NCI-H2107 treated with DMSO at 0.1 percent for 48 hours (cell line): Measurements from ENCODE around the gene INPP5A.
A peak's percentile ranks its signal among the peaks of the same experiment; 100 is the strongest.
"Not testable (repeated sequence)": the region's sequence is repeated elsewhere in the genome, so short reads cannot be mapped to it uniquely, and the experiment has no call there.

Experiments used
- DNase-seq: peaks from one replicate; lab custom pipeline; 2025; ENCODE audit not compliant: unreplicated experiment; lab: John Stamatoyannopoulos, UW

INPP5A gene

DNA sequence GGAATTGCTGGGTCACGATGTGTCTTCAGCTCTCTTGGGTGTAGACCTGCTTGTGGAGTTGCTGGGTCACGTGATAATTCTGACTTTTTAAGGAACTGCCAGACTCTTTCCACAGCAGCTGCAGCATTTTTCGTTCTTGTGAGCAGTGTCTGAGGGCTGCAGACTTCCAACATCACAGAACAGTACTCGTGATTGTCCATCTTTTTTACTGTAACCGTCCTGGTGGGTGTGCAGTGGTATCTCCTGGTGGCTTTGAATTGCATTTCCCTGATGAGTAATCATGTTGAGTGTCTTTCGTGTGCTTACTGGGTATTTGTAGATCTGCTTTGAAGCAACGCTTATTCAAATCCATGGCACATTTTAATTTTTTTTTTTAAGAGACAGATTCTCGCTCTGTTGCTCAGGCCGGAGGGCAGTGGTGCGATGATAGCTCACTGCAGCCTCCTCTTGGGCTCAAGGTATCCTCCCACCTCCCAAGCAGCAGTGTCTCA, 22.7 kb downstream of the INPP5A start:
- DNase-seq: no peak

DNA sequence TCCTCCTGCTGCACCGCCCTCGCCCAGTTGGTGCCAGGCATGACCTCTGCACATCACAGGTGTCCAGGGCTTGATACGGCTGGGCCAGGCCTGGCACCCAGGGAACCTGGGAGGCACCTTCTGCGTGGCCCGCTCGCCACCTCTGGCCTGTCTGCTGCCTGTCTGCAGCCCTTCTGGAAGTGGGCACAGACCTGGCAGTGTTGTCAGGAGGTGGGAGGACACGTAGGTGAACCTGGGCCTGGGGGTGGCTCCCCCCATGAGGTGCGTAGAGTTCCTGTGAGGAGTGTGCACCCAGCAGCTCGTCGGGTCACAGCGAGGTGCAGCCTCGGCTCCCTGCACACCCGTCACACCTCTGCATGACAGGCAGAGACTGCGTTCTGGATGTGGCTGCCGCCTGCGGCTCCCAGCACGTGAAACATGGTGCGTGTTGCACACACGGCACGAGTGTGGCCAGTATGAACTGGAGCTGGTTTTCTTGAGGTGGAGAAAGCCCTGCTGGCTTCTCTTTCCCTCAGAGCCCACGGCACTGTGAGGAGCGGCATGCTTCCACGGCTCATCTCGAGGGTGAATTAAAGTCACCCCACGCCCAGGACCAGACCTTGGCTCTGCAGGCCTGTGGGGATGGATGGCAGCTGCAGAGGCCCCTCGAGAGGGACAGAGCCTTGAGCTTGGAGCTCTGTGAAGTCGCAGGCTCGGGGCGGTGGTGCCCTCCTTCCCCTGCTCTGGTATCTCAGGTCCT, 24.8 kb downstream of the INPP5A start:
- DNase-seq: no peak

DNA sequence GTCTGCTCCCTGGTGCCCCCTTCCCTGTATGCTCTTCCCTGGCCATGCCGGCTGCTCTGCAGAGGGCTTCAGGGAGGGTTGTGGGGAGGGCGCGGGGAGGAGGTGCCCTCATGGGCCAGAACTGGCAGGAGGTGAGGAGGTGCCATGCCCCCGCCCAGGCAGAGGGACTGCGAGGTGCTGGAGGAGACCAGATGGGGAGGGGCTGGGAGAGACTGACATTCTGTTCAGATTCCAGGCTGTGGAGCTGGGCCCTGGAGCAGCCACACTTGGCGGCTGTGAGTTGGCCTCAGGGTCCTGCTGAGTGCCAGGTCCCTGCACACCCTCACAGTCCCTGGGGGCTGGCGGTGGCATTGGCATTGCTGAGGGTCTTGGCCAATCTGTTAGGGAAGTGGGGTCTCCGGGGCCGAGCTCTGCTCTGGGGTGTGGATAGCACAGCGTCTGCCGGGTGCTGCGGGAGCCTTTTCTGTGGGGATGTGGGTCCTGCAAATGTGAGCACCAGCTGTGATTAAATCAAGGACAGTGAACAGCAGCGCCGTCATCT, 25.4 kb downstream of the INPP5A start:
- no peak for DNase-seq

DNA sequence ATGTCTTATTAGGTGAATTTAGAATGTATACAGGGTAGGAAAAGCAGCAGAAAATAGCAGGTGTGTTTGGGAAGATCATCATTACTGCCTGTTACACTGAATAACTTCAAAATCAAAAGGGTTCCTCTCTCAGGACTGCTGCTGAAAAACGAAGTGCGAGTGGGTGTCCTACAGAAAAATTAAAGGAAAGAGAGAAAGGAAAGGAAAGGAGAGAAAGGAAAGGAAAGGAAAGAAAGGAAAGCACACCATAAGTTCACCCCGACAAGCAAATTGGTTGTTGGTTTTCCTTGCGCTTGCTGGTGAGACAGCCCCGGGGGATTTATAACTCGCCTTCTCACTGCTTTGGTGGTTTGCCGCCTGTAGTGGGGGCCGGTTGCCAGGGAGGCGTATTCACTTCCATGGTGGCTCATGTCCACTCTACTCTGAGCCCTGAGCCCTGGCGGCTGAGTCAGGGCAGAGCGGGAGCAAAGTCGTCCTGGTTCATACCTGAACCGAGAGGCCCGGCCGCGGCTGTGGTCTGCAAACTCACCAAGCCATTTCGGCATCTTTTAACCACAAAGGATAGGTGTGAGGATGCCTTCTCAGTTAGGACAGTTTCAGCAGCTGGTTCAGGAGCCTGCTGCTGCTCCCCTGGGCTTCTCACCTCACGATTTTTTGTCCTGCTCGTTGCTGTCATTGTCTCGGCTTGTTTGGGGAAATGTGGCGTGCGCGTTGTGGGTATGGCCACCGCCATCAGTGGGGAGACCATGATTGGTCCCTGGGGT, 26.1 kb downstream of the INPP5A start:
- DNase-seq: no peak

DNA sequence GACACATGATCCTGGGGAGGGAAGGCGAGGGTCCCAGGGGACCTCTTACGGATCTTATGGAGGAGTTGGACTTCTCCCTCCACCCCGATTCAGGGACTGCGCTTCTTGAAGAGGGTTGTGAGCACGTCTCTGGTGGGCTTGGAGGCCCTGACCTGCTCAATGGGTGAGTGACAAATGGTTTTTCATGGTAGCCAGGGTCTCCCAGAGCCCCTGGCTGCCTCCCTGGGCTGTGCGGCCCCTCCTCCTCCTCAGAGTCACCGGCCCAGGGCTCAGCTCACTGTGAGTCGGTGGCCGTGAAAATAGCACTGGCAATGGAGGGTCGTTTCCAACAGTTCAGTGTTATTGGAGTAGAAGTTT, 26.6 kb downstream of the INPP5A start:
- DNase-seq: no peak

DNA sequence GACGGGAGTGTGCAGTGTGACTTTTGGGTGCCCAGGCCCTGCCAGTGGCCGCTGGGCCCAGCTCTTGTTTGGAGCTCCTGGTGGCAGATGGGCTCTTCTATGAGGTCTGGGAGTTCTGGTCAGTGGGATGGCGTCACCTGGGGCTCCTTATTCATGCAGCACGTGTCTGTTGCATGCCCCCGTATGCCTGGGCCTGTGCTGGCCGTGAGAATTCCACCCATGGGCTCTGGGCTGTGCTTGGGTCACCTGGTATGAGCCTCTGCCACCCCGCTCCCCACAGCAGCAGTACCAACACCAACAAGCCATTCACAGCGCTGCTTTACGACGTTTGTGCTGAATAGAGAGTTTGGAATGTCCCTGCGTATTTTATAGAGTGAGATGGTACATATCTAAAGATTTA, 27.1 kb downstream of the INPP5A start:
- DNase-seq: no peak

DNA sequence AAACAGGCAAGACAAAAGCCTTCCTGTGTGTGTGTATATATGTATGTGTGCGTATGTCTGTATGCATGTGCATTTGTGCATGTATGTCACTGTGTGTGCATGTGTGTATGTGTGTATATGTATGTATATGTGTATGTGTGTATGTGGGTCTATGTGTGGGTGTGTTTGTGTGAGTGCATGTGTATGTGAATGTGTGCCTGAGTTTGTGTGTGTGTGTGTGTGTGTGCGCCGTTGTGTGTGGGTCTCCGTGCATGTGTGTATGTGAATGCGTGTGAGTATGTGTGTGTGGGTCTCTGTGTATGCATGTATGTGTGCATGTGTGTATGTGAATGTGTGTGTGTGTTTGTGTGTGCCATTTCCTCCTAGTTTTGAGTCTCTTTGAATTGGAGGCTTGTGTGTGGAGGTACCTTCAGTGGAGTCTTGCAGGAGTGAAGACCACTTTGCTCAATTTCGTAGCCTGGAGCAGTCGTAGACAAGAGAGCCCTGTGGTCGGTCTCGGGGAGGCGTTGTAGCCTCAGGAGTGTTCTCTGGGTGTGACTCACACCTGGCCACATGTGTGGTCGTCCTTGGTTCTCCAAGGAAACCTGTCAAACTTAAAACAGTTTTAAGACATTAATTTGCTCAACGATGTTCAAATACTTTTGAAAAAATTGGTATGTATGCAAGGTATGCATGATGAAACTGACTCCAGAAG, 28.1 kb downstream of the INPP5A start:
- DNase-seq: no peak

DNA sequence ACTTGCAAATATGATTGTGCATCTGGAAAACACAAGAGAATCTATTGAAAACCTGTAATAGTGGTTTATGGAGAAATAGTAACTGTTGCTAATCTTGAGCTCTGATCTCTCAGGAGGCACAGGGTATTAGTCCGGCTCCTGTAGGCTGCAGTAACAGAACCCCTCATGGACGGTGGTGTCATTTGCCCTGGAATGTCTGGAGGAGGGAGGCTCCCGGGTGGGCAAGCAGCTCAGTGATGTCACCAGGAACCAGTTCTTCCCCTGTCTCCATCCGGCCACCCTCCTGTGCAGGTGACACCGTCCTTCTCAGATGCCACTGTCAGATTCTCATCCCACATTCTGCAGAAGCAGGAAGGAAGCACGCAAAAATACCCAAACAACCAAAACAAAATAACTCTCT, 29.3 kb downstream of the INPP5A start:
- DNase-seq: no peak

DNA sequence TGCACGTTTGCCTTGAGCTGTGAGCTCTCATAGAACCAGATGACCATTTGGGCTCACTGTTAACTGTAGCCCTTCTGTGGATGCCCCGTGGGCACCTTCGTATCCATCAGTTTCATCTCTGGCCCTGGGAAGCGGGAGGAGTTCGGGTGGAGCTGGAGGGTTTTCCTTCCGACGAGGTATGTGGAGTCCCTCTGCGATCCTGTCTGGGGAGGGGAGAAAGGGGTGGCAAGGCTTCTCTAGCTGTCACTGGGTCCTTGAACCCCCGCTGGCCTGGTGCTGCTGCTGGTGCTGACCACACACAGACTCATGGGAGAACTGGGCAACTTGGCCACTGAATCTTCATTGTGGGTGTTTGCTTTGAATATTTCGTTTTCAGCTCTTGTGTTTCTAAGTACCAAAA, 32.7 kb downstream of the INPP5A start:
- no peak for DNase-seq

DNA sequence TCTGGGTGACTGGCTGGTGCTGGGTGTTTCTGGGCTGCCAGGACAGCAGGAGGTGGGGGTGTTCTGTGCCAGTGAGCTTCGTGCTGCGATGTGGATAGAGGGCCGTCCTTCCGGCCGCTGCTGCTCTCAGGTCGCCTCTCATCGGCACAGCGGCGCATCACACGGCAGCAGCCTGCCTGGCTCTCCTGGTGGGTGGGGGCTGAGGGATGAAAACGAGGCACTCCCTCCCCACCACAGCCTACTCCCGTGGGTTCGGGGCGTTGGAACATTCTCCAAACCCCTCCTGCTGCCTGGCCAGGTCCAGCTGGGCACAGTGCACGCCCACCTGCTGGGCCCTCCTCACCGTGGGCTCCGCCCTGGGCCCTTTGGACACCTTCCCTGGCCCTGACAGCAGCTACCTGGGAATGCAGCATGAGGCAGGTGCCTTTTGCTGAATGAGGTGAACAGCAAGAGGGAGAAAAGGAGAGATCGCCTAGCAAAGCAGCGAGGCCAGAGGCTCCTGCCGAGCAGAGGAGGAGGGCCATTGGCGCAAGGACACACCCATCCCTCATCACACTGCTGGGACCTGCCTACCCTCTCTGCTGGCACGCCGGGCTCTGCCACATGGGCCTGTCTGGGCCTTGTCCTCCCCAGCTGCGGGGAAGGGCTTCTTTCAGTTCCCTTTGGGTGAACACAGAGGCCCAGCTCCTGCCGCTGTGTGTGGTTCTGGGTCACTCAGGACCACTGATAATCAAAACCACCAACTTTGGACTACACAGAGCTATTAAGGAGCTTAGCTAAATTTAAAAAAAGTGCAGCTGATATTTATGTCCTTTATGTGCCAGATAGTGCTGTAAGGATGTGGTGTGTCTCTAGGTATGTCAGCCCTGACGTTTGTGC, 33.4 kb downstream of the INPP5A start:
- peak; percentile 22 for DNase-seq

DNA sequence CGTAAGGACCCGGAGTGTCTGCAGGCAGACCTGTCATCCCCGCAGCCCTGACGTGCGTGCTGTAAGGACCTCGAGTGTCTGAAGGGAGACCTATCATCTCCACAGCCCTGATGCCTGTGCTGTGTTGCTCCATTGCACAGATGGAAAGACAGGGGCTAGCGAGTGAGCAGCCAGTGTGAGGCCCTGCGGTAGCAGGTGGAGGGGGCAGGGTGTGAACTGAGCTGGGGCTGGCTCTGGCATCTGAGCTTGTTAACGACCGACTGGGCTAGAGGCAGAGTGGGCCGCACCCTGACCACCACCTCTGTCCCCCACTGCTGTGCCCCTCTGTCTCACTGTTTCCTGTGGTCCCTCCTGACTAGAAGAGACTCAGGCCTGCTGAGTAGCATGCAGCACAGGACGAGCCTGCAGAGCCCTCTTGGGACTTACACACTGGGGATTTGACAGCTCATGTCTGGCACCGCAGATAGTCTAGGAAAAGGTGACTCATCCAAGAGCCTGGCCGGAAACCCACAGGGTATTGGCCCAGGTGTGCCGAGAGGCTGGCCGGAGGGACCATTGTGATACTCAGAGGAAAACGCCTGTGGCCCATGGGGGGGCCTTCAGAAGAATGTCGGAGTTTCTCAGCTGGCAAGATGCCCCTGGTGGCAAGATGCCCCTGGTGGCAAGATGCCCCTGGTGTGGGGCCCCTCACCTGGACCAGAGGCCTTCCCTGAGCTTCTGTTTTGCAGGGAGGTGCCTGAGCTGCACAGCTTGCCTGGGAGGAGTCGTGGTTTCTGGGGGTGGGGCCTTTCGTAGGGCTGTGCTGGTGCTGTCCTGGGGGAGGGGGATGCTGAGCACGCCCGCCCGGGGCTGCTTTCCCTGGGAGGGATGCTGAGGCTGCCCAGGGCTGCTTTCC, 34.3 kb downstream of the INPP5A start:
- peak; percentile 0 for DNase-seq

DNA sequence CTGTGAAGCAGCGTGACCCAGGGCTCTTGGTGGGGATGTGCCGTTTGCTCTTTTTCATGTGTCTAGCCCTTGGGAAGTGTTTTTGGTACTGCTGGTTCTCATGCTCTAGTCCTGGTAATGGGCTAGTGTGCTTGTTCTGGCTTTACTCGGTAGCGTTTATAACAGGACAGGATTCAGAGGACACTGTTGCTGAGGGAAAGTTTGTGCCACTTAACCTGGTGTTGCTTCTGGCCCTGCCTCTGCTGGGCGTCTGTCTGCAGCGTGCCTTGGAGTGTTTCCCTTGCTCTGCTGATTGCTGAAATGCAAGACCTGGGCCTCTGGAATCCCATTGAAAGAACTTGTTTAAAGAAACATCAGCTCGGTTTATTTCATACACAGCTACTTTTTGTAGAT, 35.0 kb downstream of the INPP5A start:
- DNase-seq: no peak

DNA sequence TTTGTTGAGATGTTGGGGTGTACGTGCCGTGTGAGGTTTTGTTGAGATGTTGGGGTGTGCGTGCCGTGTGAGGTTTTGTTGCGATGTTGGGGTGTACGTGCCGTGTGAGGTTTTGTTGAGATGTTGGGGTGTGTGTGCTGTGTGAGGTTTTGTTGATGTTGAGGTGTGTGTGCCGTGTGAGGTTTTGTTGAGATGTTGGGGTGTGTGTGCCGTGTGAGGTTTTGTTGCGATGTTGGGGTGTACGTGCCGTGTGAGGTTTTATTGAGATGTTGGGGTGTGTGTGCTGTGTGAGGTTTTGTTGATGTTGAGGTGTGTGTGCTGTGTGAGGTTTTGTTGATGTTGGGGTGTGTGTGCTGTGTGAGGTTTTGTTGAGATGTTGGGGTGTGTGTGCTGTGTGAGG, 35.4 kb downstream of the INPP5A start:
- DNase-seq: not testable (repeated sequence)

DNA sequence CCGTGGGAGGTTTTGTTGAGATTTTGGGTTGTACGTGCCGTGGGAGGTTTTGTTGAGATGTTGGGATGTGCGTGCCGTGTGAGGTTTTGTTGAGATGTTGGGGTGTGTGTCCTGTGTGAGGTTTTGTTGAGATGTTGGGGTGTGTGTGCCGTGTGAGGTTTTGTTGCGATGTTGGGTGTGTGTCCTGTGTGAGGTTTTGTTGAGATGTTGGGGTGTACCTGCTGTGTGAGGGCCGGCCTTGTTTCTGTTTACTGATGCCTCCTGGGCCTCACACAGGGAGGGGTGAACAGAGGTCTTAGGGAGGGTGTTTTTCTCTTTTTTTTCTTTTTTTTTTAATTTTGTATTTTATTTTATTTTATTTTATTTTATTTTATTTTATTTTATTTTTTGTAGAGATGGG, 36.7 kb downstream of the INPP5A start:
- no peak for DNase-seq

DNA sequence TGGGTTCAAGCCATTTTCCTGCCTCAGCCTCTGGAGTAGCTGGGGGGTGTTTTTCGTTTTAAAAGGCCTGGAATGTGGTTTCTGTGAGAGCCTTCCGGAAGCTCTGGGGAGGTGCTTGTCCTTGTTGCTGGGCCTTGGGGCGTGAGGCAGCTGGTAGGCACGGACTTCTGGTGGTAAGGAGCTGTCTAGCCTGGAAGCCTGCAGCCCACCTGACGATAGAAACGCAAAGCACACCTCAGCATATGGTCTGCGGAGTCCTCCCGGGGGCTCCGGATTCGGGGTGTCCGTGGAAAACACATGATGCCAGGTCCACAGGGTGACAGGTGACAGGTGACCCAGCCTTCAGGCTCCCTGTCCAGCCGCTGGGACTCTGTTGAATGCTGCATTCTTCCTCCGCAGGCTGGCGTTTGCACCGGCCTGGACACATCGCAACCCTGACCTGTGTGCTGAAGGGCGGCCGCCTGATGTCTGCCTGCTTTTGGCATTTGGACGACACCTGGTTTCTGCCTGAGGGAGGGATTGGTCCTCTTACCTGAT, 37.3 kb downstream of the INPP5A start:
- no peak for DNase-seq

DNA sequence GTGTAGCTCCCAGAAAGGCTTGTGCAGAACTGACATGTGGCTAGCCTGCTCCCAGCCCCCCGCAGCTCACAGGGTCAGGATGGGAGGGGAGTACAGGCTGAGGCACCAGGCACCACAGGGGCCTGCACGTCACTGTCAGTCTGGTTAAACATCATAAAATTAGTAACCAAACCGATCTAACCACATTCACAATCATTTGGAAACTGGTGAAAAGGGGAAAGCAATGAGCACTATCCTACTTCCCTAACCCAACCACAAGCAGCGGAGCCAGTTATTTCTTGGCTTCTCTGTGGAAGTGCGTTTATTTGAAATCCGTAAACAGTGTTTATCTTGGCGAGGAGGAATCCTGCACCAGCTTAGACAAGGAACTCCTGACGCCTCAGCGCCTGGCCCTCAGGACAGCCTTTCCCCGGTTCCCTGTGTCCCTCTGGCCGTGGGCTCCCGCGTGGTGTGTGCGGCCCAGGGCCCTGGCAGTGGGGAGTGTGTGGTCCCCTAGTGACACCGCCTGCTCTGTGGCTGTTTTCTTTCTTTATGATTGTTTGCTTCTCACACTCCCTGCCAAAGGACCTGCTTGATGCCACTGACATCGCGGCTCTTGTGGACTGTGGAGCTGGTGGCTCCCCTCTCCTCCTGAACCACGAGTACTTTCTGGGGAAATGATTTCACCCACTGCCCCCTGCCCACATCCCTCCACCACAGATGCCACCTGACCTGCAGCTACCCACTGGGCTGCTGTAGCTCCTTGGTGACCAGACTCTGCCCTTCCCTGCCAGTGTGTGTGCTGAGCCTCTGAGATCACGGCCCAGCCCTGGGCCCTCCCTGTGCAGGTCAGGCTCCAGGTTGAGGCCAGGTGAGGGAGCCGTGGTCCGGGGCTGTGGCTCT, 38.0 kb downstream of the INPP5A start:
- peak; percentile 7 for DNase-seq

DNA sequence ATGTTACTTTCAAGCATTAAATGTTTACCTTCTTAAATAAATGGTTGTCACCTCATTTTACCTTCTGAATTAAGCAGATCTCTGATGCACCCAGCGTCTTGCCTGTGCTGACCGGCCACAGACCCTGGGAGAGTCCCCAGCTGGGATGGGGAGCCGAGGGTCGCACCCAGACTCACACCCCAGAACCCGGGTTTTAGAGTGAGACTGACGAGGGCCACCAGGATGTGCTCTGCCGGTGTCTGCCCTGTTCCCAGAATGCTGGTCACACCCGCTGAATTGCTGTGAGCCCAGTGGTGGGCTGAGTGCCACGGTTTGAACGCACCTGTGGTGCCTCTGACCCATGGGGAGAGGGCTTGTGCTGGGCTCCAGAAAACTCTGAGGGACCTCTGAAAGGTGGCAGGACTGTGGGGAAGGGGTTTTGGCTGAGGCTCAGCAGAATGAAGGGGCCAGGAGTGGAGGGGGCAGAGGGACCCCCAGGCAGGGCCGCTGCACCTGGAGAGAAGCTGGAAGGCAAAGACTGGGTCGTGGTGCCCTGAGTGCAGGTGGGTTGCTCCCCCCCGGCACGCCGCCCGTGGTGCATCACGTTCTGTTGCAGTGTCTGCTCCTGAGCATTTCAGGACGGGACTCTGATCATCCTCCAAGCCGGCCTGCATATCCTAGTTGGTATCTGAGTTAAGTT, 39.2 kb downstream of the INPP5A start:
- no peak for DNase-seq
